NCI-H82 (cell line): ENCODE results near the gene PPP1CC.
"Not testable (repeated sequence)": the region's sequence is repeated elsewhere in the genome, so short reads cannot be mapped to it uniquely, and the experiment has no call there.

Experiments
- DNase-seq: peaks from one replicate; lab custom pipeline; 2025; lab: John Stamatoyannopoulos, UW

The PPP1CC gene

DNA sequence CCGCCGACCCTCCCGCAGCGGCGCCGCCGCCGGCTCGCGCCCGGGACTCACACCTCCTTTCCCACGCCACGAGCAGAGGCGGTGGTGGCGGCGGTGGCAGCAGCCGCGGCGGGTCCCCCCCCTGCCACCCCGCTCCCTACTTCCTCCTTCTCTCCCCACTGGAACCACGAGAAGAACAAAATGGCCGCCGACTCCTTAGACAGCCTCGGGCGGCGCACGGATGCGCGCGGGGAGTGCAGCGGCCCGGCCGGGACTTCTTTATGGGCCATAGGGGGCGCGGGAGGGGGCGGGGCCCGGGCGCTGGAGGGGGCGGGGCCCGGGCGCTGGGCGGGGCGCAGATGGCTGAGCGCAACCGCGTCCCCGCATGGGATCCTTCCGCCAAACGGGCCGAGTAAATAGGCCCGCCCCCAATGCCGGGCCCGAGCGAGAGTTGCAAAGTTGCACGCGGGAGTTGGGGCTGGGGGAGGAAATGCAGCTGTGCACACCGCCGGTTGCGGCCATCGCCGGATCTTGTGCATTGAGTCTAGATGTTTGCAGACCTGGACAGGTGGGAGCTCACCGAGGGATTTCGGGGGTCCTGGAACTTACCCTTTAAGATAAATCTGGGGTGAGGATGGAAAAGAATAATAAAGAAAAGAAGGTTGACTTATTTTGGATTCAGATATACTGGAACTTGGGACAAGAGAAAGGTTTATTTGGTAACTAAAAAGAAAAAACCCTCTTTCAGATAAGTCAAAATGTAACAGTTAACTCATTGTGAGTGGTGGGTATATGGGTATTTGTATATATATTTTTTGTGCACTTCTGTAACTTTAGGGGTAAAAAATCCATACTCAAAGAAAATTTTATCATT, at the start of gene PPP1CC:
Gene PPP1CC, minus strand, starts transcription at position 174 of the 853 bp plus-strand sequence. CDS start 184 bp downstream, outside the sequence.
- peak; percentile 98 for DNase-seq

DNA sequence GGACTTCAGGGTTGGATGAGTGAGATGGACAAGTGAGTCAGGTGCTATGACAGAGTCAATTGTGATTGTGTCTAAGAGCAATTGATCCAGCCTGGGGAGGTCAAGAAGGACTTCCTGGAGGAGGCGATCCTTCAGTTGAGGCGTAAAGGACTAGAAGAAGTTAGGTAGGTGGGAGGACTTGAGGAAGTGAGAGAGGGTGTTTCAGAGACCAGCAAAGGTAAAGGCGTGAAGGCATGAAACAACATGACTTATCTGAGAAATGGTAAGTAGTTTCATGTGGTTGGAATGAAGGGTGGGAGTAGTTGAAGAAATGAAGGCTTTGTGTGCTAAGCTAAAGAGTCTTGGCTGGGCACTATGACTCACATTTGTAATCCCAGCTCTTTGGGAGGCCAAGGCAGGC, 48.9 kb upstream of the PPP1CC start:
- DNase-seq = no peak

DNA sequence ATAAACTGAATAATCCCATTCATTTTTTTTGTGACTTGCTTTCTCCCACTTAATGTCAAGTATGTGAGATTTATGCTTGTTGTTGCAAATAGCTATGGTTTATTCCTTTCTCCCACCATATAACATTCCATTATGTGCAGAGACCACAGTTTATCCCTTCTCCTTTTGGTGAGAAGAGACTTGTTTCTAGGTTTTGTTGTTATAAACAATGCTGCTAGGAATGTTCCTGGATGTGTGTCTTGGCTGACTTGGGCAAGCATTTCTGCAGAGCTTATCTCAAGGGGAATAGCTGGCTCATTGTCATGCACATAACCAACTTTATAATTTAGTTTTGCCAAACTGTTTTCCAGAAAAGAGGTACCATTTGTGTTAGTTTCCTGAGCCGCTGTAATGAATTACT, 47.6 kb upstream of the PPP1CC start:
- DNase-seq = no peak

DNA sequence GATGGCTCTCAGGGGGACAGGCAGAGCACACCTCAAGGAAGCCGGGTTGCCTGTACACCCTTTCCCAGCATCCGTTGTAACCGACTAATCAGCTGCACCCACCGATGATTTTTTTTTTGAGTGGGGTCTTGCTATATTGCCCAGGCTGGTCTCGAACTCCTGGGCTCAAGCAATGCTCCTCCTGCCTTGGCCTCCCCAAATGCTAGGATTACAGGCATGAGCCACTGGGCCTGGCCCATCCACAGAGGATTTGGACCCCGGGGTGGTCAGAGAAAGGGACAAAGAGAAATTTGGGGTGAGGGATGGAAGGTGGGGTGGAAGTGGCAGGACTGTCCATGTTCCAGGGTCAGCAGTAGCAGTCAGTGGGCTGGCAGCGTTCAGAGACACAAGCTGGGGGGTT, 43.3 kb upstream of the PPP1CC start:
- no peak for DNase-seq

DNA sequence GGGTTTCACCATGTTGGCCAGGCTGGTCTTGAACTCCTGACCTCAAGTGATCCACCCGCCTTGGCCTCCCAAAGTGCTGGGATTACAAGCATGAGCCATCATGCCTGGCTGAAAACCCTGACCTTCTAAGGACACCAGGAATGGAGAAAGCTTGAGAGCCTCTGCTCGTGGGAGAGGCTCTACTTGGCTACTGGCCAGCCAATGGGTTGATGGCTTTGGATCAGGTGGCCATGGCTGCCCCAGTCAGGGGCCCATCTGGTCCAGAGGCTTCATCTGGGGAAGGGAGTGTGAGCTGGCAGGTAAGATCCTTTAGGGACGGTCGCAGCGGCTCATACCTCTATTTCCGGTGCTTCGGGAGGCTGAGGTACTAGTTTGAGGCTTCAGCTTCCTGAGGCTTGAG, 42.5 kb upstream of the PPP1CC start:
- DNase-seq = peak; percentile 74

DNA sequence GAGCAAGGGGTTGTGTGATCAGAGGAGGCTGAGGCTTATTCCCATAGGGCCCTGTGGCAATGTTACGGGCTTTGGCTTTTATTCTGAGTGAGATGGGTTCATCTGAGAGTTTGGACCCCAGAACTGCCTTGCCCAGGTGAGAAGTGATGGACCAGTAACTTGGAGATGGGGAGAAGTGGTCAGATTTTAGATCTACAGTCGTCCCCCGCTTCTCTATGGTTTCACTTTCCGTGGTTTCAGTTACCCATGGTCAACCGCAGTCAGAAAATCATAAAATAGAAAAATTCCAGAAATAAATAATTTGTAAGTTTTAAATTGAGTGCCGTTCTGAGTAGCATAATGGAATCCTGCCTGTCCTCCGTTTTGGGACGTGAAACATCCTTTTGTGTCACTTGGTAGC, 40.2 kb upstream of the PPP1CC start:
- DNase-seq = no peak

DNA sequence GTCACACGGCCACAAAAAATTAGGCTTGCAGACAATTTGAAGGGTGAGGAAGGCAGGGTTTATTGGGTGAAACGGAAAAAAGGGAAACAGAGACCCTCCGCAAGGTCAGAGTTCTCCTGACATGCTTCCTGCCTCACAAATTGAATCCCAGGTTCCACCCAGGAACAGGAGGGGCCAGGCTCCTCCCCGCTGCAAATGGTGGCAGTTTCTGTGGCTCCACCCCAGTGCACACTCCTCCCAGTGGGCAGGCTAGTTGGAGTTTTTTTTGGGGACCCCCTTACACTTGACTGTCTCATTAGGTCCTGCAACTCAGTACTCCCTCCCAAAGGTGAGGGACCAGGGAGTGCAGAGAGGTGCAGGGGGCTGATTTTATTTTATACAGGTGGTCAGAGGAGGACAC, 39.4 kb upstream of the PPP1CC start:
- DNase-seq = no peak

DNA sequence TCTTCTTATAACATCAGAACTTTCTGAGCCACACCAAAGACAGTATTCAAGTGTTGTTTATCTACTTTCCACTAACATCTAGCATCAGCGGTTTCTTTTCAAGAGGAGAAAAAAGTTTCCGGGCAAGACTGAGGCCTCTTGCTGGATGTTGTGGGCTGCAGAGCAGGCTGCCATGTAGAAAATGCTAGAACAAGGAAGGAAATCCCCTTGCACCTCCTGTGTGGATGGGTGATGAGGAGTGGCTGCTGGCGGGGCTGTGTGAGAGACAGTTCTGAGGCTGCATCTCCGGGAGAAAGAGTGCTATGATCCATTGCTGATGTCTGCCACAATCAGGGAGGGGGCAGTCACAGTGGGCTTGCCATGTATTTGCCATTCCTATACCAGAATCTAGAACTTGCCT, 37.8 kb upstream of the PPP1CC start:
- DNase-seq = no peak

DNA sequence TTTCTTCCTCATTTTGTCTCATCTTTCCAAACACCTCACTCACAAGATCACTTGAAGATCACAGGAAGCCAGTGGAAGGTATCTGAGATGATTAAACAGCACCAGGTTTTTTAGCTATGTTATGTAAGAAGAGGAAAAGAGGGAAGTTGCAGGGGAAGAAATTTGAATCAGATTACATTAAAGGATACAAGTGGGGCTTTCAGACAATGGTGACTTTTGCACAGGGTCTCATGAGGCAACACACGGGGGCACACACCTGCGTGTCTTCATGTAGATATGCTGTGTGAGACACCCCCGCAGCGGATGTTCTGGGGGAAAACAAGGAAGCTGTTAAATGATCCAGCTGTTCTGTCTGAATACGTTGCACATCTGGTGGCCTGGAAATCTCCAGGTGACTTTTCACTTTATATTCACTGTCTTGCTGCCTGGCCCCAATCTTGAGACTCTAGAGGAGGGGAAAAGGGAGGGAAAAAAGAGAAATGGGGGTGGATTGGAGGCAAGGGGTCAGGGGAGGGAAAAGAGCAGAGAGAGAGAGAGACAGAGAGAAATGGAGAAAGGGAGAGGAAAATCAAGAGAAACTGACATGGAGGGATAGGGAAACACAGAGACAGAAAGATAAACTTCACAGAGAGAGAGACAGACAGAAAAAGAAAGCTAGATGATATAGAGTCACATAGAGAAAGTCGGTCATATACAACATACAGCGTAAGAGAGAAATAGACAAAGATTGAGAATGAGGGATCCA, 36.3 kb upstream of the PPP1CC start:
- no peak for DNase-seq

DNA sequence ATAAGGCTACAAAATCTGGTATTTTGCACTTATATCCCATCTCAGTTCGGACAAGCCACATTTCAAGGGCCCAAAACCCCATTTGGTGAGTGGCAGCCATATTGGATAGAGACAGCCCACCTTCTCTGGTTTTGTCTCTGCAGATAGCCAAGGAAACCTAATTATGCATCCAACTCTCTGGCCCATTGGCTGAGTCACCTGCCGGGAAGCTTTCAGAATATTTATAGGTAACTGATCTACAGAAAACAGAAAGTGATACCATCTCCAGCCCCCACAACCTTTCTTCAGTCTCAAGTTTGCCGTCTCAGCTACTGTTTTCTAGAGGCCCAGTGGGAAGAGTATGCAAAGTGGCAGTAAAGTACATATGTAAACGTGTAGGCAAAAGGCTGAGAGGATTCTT, 33.7 kb upstream of the PPP1CC start:
- no peak for DNase-seq

DNA sequence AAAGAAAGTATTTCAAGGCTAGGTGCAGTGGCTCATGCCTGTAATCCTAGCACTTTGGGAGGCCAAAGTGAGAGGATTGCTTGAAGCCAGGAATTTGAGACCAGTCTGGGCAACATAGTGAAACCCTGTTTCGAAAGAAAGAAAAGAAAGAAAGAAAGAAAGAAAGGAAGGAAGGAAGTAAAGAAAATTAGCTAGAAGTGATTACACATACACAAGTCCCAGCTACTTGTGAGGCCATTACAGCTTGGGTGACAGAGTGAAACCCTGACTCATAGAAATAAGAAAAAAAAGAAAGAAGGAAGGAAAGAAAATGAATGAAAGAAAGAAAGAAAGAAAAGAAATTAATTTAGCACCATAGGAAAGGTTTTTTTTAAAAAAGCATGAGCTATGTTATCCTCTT, 33.3 kb upstream of the PPP1CC start:
- DNase-seq = no peak

DNA sequence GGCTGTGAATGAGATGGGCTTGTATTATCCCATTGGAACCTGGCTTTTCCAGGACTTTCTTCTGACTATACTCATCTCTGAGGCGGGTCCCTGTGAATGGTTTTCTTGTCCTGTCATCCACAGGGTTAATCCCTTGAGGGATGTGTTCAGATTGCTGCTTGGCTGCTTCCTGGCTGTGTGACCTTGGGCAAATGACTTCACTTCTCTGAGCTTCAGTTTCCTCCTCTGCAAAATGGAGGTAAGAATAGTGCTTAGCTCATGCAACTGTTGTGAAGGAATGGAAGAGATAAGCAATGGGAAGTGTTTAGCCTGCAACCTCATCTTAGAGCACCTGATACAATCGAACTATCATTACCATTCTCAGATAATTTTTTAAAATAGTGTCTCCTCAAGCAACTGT, 32.1 kb upstream of the PPP1CC start:
- peak; percentile 23 for DNase-seq

DNA sequence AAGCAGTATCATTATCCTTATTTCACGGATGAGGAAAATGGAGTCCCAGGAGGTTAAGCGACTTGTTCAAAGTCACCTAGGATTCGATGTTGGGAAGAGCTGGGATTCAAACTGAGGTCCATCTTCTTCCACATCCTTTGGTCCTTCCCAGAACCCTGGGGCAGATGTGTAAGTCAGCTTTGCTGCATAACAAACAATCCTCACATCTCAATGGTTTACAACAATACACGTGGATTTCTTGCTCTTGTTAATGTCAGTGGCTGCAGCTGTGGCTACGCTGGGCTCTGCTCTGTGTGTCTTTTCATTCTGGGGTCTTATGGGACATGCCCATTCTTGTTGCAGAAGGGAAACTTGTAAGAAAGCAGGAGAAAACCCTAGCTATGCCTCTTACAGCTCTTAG, 26.3 kb upstream of the PPP1CC start:
- DNase-seq = no peak

DNA sequence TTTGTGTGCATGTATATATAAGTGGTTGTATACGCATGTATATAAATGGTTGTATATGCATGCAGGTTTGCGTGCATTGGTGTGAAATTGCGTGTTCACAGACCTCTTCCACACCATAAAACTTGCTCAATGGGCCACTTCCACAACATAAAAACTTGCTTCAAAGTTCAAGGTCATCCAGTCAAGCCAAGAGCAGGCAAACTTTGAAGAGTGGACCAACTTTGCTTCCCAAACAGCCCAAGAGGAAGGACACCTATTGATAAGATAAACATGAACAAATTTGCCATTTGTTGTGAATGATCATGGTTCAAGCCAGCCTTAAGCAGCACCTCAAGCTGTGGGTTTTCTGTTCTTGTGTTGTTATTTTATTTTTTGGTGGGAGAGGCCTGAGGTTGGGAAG, 25.2 kb upstream of the PPP1CC start:
- no peak for DNase-seq

DNA sequence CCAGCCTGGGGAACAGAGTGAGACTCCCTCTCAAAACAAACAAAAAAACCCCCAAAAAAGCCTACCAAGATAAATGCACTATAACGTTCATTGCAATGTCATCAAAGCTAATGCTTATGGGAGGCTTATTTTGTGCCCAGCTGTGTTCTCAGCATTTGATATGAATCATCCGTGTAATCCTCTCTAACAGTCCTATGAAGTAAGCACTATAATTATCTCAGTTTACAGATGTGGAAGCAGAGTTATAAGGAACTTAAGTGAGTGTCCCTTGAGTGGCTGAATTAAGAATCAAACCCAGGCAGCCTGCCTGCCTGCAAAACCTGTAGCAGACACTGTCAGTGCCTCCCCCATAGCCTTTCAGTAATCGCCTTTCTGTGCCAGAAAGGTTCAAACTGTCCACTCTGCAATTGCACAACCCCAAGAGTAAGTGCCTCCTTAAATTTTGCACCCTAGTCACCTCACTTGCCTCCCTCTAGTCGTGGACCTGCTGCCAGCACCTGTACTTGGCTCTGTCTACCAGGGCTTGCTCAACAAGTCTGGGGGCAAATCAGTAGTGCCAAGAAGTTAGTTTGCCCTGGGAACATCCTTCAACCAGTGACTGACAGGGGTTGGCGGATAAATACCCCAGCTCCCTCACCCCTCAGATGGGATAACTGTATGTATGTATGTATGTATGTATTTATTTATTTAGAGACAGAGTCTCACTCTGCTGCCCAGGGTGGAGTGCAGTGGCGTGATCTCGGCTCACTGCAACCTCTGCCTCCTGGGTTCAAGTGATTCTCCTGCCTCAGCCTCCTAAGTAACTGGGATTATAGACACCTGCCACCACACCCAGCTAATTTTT, 23.8 kb upstream of the PPP1CC start:
- DNase-seq = peak; percentile 41

DNA sequence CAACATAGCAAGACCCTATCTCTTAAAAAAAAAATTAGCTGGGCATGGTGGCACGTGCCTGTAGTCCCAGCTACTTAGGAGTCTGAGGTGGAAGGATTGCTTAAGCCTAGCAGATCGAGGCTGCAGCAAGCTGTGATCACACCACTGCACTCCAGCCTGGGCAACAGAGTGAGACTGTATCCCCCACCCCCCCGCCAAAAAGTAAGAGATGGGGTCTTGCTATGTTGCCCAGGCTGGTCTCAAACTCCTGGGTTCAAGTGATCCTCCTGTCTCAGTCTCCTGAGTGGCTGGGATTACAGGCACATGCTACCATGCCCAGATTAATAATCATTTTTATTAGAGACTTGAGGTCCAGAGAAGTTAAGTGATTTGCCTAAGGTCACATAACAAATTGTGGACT, 22.9 kb upstream of the PPP1CC start:
- DNase-seq = not testable (repeated sequence)

DNA sequence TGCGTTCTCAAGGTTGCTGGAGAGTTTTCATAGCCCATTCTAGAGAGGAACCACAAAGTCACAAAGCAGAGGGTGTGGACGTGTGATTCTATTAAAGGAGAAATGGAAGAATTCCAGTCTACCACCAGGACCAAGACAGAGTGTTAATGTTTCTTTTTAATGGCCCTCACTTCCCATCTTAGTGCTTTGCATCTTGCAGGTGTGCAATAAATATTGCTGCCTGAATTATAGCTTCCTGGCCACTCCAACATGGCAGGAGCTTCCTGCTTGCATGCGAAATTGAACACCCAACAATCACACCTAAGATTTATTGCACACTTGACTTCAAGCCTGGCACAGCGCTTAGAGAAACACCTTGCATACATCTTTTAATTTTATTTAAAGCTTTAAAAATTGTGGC, 22.4 kb upstream of the PPP1CC start:
- no peak for DNase-seq

DNA sequence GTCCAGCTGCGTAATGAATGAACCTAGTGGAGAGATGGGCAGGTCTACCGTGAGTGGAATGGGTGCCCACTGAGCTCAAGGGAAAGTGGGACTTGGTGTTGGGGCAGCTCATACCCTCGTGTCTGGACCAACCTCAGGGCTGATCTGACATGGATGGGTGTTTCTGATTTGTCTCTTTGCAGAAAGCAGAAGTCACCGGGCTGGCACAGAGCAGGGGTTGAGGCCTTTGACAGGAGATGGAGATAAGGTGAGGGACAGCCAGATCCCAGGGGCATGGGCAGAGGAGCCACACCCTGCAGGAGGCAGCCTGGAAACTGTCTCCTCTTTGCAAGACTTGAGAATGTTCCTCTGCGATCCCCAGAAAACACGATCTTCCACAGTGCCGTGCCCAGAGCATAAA, 20.9 kb upstream of the PPP1CC start:
- no peak for DNase-seq

DNA sequence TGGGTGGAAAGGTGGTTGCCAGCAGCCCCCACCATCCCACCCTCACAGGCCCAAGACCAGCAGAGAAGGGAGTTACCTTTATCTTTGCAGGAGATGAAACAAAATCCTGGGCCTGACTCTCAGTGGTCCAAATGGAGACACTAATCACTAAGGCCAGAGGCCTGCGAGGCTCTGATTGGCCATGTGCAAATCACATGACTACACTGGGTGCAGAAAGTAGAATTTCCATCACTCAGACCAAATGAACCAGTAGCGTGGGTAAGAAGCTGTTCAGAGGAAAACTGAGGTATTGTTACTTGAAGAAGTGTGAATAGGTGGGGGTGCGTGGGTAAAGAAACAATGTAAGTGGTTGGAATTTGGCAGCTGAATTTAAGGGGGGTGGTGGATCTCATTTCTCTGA, 20.2 kb upstream of the PPP1CC start:
- no peak for DNase-seq

DNA sequence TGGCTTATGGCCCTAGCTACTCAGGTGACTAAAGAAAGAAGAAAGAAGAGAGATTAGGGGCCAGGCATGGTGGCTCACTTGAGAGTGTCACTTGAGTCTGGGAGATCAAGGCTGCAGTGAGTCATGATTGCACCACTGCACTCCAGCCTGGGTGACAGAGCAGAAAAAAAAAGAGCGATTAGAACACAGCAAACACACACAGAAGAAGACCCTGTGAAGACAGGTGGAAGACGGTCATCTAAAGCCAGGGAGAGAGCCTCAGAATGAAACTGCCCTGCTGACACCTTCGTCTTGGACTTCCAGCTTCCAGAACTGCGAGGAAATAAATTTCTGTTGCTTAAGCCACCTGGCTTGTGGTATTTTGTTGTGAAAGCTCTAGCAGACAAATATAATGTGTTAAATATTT, 17.5 kb upstream of the PPP1CC start:
- DNase-seq = no peak

DNA sequence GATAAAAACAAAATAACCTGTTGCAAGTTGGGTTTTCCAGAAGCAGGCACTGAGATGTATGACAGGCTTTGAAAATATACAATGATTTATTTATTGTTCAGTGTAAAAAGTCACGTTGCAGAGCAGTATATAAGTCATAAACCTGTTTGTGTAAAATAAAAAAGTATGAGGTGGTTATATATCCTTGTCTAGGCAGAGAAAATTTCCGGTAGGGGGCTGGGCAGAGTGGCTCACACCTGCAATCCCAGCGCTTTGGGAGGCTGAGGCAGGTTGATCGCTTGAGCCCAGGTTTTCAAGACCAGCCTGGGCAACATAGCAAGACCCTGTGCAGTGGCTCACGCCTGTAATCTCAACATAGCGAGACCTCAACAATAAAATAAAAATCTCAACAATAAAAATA, 16.2 kb upstream of the PPP1CC start:
- DNase-seq = no peak

DNA sequence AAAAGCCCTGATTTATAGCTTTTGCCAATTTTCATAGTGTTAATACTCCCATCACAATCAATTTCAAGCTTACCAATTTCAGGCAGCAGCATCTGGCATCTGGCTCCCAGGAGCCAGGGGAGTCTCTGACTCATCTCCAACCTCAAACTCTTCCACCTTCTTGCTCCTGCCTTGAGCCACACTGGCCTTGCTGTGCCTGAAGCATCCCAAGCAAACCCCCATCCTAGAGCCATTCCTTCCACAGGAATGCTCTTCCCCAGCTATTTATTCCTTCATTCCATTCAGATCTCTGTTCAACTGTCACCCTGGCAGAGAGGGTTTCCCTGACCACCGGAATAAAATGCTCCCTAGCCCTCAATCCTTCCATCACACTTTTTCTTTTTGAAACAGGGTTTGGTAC, 13.9 kb upstream of the PPP1CC start:
- no peak for DNase-seq
